Trophoblast cell (in vitro differentiated cells and primary cell): ENCODE measurements around the gene NRXN3.

ENCODE experiments used
- DNase-seq, 2 donors: peaks; one replicate each; pipeline ENCODE4 v3.0.0-alpha.2; 2016
- H2AFZ ChIP-seq: 2 replicates; pipeline ENCODE4 v1.6.1; 2013; ENCODE audit warnings: low read length, moderate library complexity, mild to moderate bottlenecking; ENCODE audit not compliant: insufficient read depth, poor library complexity
- H2AK5ac ChIP-seq: 2 replicates; pipeline ENCODE4 v1.6.1; 2013; ENCODE audit warnings: mild to moderate bottlenecking, low read length
- H2BK120ac ChIP-seq: 2 replicates; pipeline ENCODE4 v1.6.1; 2013; ENCODE audit warnings: low read length, mild to moderate bottlenecking, moderate library complexity; ENCODE audit not compliant: insufficient read depth, poor library complexity
- H2BK12ac ChIP-seq: 2 replicates; pipeline ENCODE4 v1.6.1; 2013; ENCODE audit warnings: mild to moderate bottlenecking, low read length, moderate library complexity
- H2BK5ac ChIP-seq: 2 replicates; pipeline ENCODE4 v1.6.1; 2013; ENCODE audit warnings: low read length, low read depth, moderate library complexity, mild to moderate bottlenecking; ENCODE audit not compliant: poor library complexity
- H3K14ac ChIP-seq: 2 replicates; pipeline ENCODE4 v1.6.1; 2013; ENCODE audit warnings: mild to moderate bottlenecking, low read length
- H3K18ac ChIP-seq: 2 replicates; pipeline ENCODE4 v1.6.1; 2013; ENCODE audit warnings: mild to moderate bottlenecking, low read length
- H3K23ac ChIP-seq: 2 replicates; pipeline ENCODE4 v1.6.1; 2013; ENCODE audit warnings: low read length
- H3K27ac ChIP-seq: 2 replicates; pipeline ENCODE4 v1.5.1; 2013; ENCODE audit warnings: low read depth, mild to moderate bottlenecking, inconsistent platforms, low read length, moderate library complexity
- H3K27me3 ChIP-seq: 2 replicates; pipeline ENCODE4 v1.6.1; 2013; ENCODE audit warnings: inconsistent platforms, mild to moderate bottlenecking, low read length, moderate library complexity; ENCODE audit not compliant: insufficient read depth
- H3K36me3 ChIP-seq, 2 experiments: 1 replicate in 1 of 2; 2 replicates in 1 of 2; pipeline ENCODE4 v1.6.1; 2013; ENCODE audit warnings: low read length in 2 of 2, mild to moderate bottlenecking in 2 of 2, moderate library complexity in 1 of 2; ENCODE audit not compliant: insufficient read depth in 2 of 2, control insufficient read depth in 1 of 2
- H3K4ac ChIP-seq: 2 replicates; pipeline ENCODE4 v1.6.1; 2013; ENCODE audit warnings: low read depth, mild to moderate bottlenecking, low read length, moderate library complexity
- H3K4me1 ChIP-seq, 2 experiments: 1 replicate in 1 of 2; 2 replicates in 1 of 2; pipeline ENCODE4 v1.6.1; 2013; ENCODE audit warnings: low read length in 2 of 2, mild to moderate bottlenecking in 2 of 2, moderate library complexity in 1 of 2; ENCODE audit not compliant: insufficient read depth in 2 of 2, control insufficient read depth in 1 of 2
- H3K4me2 ChIP-seq: 2 replicates; pipeline ENCODE4 v1.6.1; 2013; ENCODE audit warnings: inconsistent platforms, mild to moderate bottlenecking, low read length, moderate library complexity
- H3K4me3 ChIP-seq: 2 replicates; pipeline ENCODE4 v1.5.1; 2013; ENCODE audit warnings: mild to moderate bottlenecking, low read depth, low read length, inconsistent platforms
- H3K79me1 ChIP-seq: one replicate; pipeline ENCODE4 v1.6.1; 2013; ENCODE audit warnings: low read length
- H3K79me2 ChIP-seq: 2 replicates; pipeline ENCODE4 v1.6.1; 2013; ENCODE audit warnings: low read length, mild to moderate bottlenecking; ENCODE audit not compliant: control insufficient read depth, insufficient read depth, poor library complexity
- H3K9ac ChIP-seq: 2 replicates; pipeline ENCODE4 v1.6.1; 2013; ENCODE audit warnings: mild to moderate bottlenecking, low read length
- H3K9me3 ChIP-seq: 2 replicates; pipeline ENCODE4 v1.6.1; 2013; ENCODE audit warnings: low read depth, mild to moderate bottlenecking, control low read depth, inconsistent platforms, low read length; ENCODE audit not compliant: insufficient read depth
- H4K12ac ChIP-seq: 2 replicates; pipeline ENCODE4 v1.6.1; 2013; ENCODE audit warnings: low read depth, mild to moderate bottlenecking, low read length, moderate library complexity
- H4K8ac ChIP-seq: 2 replicates; pipeline ENCODE4 v1.6.1; 2013; ENCODE audit warnings: low read depth, mild to moderate bottlenecking, low read length, moderate library complexity
- H4K91ac ChIP-seq: one replicate; pipeline ENCODE4 v1.6.1; 2013; ENCODE audit warnings: low read depth, mild to moderate bottlenecking, low read length, moderate library complexity
- WGBS: extraction: QIAGEN DNeasy Blood & Tissue Kit; methylation state at CpG from one replicate; pipeline ENCODE4 v1.1.7; 2013; ENCODE audit warnings: missing lambda C conversion rate; ENCODE audit not compliant: insufficient read length, insufficient coverage; ENCODE audit errors: extremely low coverage; 5-methylcytosine and 5-hydroxymethylcytosine counted together

Gene NRXN3

GRCh38 chr14:79728331-79728730 lies 1558.2 kb downstream of the NRXN3 start:
- H3K27me3 ChIP-seq, result no peaks in the 10 kb centered on the region
- no peak overlapping the region for H4K91ac ChIP-seq
- no peak overlapping the region for H4K12ac ChIP-seq
- H3K36me3 ChIP-seq, result no peaks in the 10 kb centered on the region
- no peak overlapping the region for H2BK5ac ChIP-seq
- H3K23ac ChIP-seq, result no peak overlapping the region
- WGBS, result no CpG with 5 or more reads among the region's 3 CpGs
- no peak overlapping the region for H3K18ac ChIP-seq
- H3K4me3 ChIP-seq, result no peak overlapping the region
- no peaks in the 10 kb centered on the region for H3K79me1 ChIP-seq
- no peaks in the 10 kb centered on the region for H3K79me2 ChIP-seq
- no peak overlapping the region for H2BK12ac ChIP-seq
- no peak overlapping the region for H2BK120ac ChIP-seq
- no peak overlapping the region for H3K9ac ChIP-seq
- no peak for DNase-seq
- H3K27ac ChIP-seq, result no peak overlapping the region
- no peak overlapping the region for H3K4ac ChIP-seq
- H2AFZ ChIP-seq, result no peak overlapping the region
- H3K9me3 ChIP-seq, result no peaks in the 10 kb centered on the region
- H3K14ac ChIP-seq, result no peak overlapping the region
- no peak overlapping the region for H3K4me2 ChIP-seq
- no peaks in the 10 kb centered on the region for H3K4me1 ChIP-seq
- no peak overlapping the region for H2AK5ac ChIP-seq
- H4K8ac ChIP-seq, result no peak overlapping the region

GRCh38 chr14:79729731-79730130 lies 1559.6 kb downstream of the NRXN3 start:
- DNase-seq, result no peak
- no peak overlapping the region for H3K4me3 ChIP-seq
- no peak overlapping the region for H4K12ac ChIP-seq
- no peak overlapping the region for H3K9ac ChIP-seq
- H4K8ac ChIP-seq, result no peak overlapping the region
- no peak overlapping the region for H3K27ac ChIP-seq
- H3K27me3 ChIP-seq, result no peaks in the 10 kb centered on the region
- no peaks in the 10 kb centered on the region for H3K4me1 ChIP-seq
- H2AK5ac ChIP-seq, result no peak overlapping the region
- H3K14ac ChIP-seq, result no peak overlapping the region
- H2BK5ac ChIP-seq, result no peak overlapping the region
- H3K79me1 ChIP-seq, result no peaks in the 10 kb centered on the region
- H3K36me3 ChIP-seq, result no peaks in the 10 kb centered on the region
- no peaks in the 10 kb centered on the region for H3K79me2 ChIP-seq
- H2BK120ac ChIP-seq, result no peak overlapping the region
- H2AFZ ChIP-seq, result no peak overlapping the region
- H2BK12ac ChIP-seq, result no peak overlapping the region
- no peaks in the 10 kb centered on the region for H3K9me3 ChIP-seq
- H3K18ac ChIP-seq, result no peak overlapping the region
- H4K91ac ChIP-seq, result no peak overlapping the region
- H3K4me2 ChIP-seq, result no peak overlapping the region
- H3K4ac ChIP-seq, result no peak overlapping the region
- no CpG with 5 or more reads among the region's 3 CpGs for WGBS
- H3K23ac ChIP-seq, result no peak overlapping the region

- no peak overlapping the region for H3K4ac ChIP-seq
- no peak for DNase-seq
- H3K27me3 ChIP-seq, result no peaks in the 10 kb centered on the region
- H4K8ac ChIP-seq, result no peak overlapping the region
- H3K79me2 ChIP-seq, result no peaks in the 10 kb centered on the region
- H3K9ac ChIP-seq, result no peak overlapping the region
- H3K27ac ChIP-seq, result no peak overlapping the region
- no peaks in the 10 kb centered on the region for H3K79me1 ChIP-seq
- H3K4me3 ChIP-seq, result no peak overlapping the region
- WGBS, result no CpG with 5 or more reads among the region's 2 CpGs
- H2AK5ac ChIP-seq, result no peak overlapping the region
- no peak overlapping the region for H4K12ac ChIP-seq
- H3K9me3 ChIP-seq, result no peaks in the 10 kb centered on the region
- no peak overlapping the region for H3K18ac ChIP-seq
- H3K23ac ChIP-seq, result no peak overlapping the region
- H3K36me3 ChIP-seq, result no peaks in the 10 kb centered on the region
- no peak overlapping the region for H2BK5ac ChIP-seq
- H2BK12ac ChIP-seq, result no peak overlapping the region
- no peak overlapping the region for H4K91ac ChIP-seq
- no peak overlapping the region for H2BK120ac ChIP-seq
- H3K4me2 ChIP-seq, result no peak overlapping the region
- H2AFZ ChIP-seq, result no peak overlapping the region
- H3K4me1 ChIP-seq, result no peaks in the 10 kb centered on the region
- no peak overlapping the region for H3K14ac ChIP-seq
These were observed 1560.0 kb downstream of the NRXN3 start for GRCh38 chr14:79730196-79730595.

GRCh38 chr14:79730953-79731352 lies 1560.8 kb downstream of the NRXN3 start:
- Histone ChIP-seq H2BK5ac (no peak overlapping the region), H2BK120ac (no peak overlapping the region), H2BK12ac (no peak overlapping the region), H3K4me2 (no peak overlapping the region), H3K36me3 (no peaks in the 10 kb centered on the region), H3K9ac (no peak overlapping the region), H3K79me1 (no peaks in the 10 kb centered on the region), H2AFZ (no peak overlapping the region), H4K8ac (no peak overlapping the region), H3K4me1 (no peaks in the 10 kb centered on the region), H3K79me2 (no peaks in the 10 kb centered on the region), H4K12ac (no peak overlapping the region), H3K23ac (no peak overlapping the region), H3K27ac (no peak overlapping the region), H3K4ac (no peak overlapping the region), H3K4me3 (no peak overlapping the region), H3K18ac (no peak overlapping the region), H4K91ac (no peak overlapping the region), H2AK5ac (no peak overlapping the region), H3K9me3 (no peaks in the 10 kb centered on the region), H3K14ac (no peak overlapping the region), H3K27me3 (no peaks in the 10 kb centered on the region)
- no CpG with 5 or more reads among the region's 5 CpGs for WGBS
- no peak for DNase-seq
